ENCODE measurements around the gene METTL13. TPM values are rescaled to one million over a fixed set of nuclear protein-coding genes. Genes with fewer than 3 reads are reported as not detected.

Gene METTL13
- total RNA-seq, 2 donors from 2014 or later, result 19.9 to 42.7 TPM

- intact Hi-C loops (cut with DNase I), result loop anchor here (1.0 kb wide), 1 partner anchor 184 kb away; no protein-coding TSS in a partner anchor
- Histone ChIP-seq H3K9me3 (no peaks in the 10 kb centered on the region), H3K36me3 (no peaks in the 10 kb centered on the region), H3K27me3 (no peaks in the 10 kb centered on the region), H3K27ac (no peak overlapping the region), H3K4me3 (no peak overlapping the region), H3K4me1 (no peaks in the 10 kb centered on the region), H3K9ac (ENCODE audit: low read depth in 2 of 2, low read length in 2 of 2) (no peak overlapping the region)
- TF ChIP-seq CTCF (IDR thresholded peaks at IDR 0.05), result peak; percentile 78
- peak; percentile 27 for DNase-seq
These were observed 20.0 kb downstream of the METTL13 start for GRCh38 chr1:171801487-171801891.

GRCh38 chr1:171802207-171802606, 20.7 kb downstream of the METTL13 start:
- Histone ChIP-seq H3K4me1 (no peaks in the 10 kb centered on the region), H3K36me3 (no peaks in the 10 kb centered on the region), H3K4me3 (no peak overlapping the region), H3K9me3 (no peaks in the 10 kb centered on the region), H3K27me3 (no peaks in the 10 kb centered on the region), H3K27ac (no peak overlapping the region), H3K9ac (ENCODE audit: low read depth in 2 of 2, low read length in 2 of 2) (no peak overlapping the region)
- no peak for DNase-seq
- no peak for TF ChIP-seq CTCF (IDR thresholded peaks at IDR 0.05)
- intact Hi-C loops (cut with DNase I), result no loop called here

GRCh38 chr1:171803045-171803444, 21.6 kb downstream of the METTL13 start:
- no peak for TF ChIP-seq CTCF (IDR thresholded peaks at IDR 0.05)
- H3K36me3 ChIP-seq, result no peaks in the 10 kb centered on the region
- intact Hi-C loops (cut with DNase I), result no loop called here

GRCh38 chr1:171803461-171804022, 22.1 kb downstream of the METTL13 start:
- TF ChIP-seq CTCF (IDR thresholded peaks at IDR 0.05), result no peak
- Histone ChIP-seq H3K4me3 (no peak overlapping the region), H3K9ac (ENCODE audit: low read depth in 2 of 2, low read length in 2 of 2) (no peak overlapping the region), H3K27me3 (no peaks in the 10 kb centered on the region), H3K4me1 (no peaks in the 10 kb centered on the region), H3K9me3 (no peaks in the 10 kb centered on the region), H3K36me3 (no peaks in the 10 kb centered on the region), H3K27ac (no peak overlapping the region)
- DNase-seq, result no peak
- intact Hi-C loops (cut with DNase I), result no loop called here

More at GRCh38 chr1:171803045-171803444, 21.6 kb downstream of the METTL13 start:
- no peak for DNase-seq
- H3K4me1 ChIP-seq, result no peaks in the 10 kb centered on the region
- no peak overlapping the region for H3K9ac ChIP-seq (ENCODE audit: low read depth in 2 of 2, low read length in 2 of 2)
- H3K9me3 ChIP-seq, result no peaks in the 10 kb centered on the region
- H3K27ac ChIP-seq, result no peak overlapping the region
- no peak overlapping the region for H3K4me3 ChIP-seq
- no peaks in the 10 kb centered on the region for H3K27me3 ChIP-seq

GRCh38 chr1:171805395-171806115, 24.1 kb downstream of the METTL13 start:
- Histone ChIP-seq H3K36me3 (no peaks in the 10 kb centered on the region), H3K27ac (no peak overlapping the region), H3K9me3 (no peaks in the 10 kb centered on the region), H3K9ac (ENCODE audit: low read depth in 2 of 2, low read length in 2 of 2) (no peak overlapping the region), H3K4me1 (no peaks in the 10 kb centered on the region), H3K4me3 (no peak overlapping the region), H3K27me3 (no peaks in the 10 kb centered on the region)
- intact Hi-C loops (cut with DNase I), result no loop called here
- DNase-seq, result no peak
- TF ChIP-seq CTCF (IDR thresholded peaks at IDR 0.05), result no peak

All from colonic mucosa (tissue), 4 donors.